ENCODE results near the gene ASF1A.
"Not testable (repeated sequence)": the region's sequence is repeated elsewhere in the genome, so short reads cannot be mapped to it uniquely, and the experiment has no call there.

Gene ASF1A

DNA sequence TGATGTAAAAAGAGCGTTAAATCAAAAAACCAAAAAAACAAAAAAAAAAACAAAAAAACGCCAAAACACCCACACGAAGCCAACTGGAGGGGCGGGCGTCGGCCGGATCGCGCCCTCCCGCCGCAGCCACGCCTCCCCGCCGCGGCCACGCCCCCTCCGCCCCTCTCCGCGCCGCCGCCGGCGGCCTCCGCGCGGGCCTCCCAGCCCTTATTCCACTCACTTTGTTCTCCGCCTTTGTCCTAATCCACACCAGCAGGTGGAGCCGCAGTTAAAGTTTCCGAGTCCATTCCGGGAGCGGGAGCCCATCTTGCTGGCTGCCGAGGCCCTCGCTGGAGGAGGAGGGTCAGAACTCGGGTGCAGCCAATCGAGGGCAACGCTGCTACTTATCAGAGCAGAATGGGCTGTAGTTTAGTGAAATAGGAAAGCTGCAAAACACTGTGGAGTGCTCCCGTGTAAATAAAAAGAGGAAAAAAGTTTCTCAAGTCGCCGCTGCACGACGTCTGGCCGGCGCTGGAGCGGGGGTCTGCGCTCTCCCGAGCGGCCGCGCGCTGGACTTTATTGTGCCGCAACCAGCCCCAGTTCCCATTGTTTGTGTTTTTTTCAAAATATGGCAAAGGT lies at the start of gene ASF1A:
Gene ASF1A, plus strand, starts transcription at position 346 of the 618 bp plus-strand sequence. Its CDS starts 262 bp downstream, at position 608.
- peak; percentile 95 for DNase-seq

DNA sequence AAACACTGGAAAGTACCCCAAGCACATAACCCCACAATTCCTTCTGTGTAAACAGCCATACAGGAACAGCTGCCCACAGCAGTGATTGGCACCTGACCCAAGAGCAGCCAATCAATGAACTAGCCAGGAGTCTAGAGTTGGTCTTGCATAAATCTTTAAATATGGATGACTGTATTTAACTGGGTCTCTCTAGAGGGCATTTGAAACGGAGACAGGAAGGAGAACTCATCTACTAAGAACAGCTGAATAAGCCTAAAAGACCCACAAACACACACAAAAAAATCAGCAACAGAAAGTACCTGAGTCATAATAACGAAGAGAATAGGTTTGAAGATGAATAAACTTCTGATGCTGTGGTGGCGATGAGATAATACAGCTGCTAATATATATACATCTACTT lies 49.0 kb upstream of the ASF1A start:
- no peak for DNase-seq

DNA sequence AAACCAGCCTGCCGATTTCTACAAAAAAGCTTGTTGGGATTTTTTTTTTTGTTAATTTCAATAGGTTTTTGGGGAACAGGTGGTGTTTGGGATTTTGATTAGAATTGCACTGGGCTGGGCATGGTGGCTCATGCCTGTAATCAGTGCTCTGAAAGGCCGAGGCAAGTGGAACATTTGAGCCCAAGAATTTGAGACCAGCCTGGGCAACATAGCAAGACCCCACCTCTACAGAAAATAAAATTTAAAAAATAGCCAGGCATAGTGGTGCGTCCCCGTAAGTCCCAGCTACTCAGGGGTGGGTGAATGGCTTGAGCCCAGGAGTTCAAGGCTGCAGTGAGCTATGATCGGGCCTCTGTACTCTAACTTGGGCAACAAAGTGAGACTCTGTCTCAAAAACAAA lies 40.5 kb upstream of the ASF1A start:
- DNase-seq, result no peak

DNA sequence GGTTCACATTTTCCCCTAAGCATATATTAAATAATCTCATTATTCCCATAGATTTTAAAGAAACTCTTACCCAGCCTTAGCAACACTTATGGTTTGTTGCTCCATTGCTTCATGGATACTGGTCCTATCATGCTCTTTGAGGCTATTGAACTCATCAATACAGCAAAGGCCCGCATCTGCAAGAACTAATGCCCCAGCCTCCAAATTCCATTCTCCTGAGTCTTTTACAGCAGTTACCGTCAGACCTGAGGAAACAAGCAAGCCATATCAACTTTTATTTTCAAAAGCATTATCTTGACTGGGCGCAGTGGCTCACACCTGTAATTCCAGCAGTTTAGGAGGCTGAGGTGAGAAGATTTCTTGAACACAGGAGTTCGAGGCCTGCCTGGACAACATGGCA lies 37.7 kb upstream of the ASF1A start:
- no peak for DNase-seq

DNA sequence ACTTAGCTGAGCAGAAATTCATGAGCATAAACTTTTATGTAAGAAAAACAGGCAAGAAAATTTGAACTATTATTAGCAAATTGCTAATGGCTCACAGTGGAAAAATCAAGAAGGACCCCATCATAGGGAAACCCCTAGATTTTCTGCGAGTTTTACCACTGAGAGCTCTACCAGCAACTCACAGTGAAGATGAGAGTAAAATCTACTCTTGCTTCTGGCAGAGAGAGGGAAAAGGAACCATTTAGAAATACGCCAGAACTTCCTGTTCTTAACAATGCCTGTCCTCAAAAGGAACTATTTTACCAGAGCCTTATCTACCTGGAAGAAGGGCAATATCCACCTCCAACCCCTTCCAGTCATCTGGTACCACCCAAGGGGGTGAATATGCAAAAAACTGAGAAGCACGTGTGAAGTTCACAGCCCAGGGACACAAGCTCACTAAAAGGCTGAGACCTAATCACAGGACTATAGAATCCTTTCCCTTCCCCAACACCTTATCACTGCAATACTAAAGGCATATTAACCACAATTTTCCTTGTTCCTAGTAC lies 34.4 kb upstream of the ASF1A start:
- DNase-seq, result no peak

DNA sequence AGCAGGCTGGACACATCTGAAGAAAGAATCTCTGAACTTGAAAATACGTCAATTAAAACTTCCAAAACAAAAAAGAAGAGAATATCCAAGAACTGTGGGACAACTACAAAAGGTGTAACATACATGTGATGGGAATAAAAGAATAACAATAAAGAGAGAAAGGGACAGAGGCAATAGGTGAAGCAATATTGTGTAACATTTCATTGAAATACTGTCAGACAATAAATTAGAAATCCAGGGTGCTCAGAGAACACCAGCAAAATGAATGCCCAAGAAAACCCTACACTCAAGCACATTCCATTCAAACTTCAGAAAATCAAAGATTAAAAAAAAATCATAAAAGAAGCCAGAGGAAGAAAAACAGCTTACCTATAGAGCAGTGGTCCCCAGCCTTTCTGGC lies 33.6 kb upstream of the ASF1A start:
- no peak for DNase-seq

DNA sequence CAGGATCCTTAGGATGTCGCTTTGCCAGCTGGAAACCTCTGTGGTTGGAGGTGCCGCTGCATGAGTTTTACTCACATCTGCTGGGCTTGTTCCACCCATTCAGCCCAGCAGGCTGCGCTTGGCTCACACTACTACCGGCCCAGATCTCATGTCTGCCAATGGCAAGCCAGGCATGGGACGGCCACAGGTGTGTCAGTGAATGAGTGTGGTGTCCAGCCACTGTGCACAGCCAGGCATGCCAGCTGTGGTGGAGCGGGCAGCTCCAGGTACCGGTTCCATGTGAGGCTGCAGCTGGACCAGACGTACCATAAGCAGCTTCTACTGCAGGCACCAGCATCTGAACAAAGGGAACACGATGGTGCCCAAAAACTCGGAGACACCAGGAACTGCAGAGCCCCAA lies 33.1 kb upstream of the ASF1A start:
- DNase-seq, result no peak

DNA sequence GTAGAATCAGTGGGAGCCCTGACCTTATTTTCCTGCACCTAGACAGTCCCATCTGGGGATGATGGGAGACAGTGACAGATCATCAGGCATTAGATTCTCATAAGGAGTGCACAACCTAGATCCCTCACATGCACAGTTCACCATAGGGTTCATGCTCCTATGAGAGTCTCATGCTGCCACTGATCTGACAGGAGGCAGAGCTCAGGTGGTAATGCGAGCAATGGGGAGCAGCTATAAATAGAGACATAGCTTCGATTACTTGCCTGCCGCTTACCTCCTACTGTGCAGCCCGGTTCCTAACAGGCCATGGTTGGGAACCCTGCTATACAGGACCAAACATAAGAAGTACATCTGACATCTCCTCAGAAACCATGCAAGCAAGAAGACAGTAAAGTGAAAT lies 31.5 kb upstream of the ASF1A start:
- no peak for DNase-seq

DNA sequence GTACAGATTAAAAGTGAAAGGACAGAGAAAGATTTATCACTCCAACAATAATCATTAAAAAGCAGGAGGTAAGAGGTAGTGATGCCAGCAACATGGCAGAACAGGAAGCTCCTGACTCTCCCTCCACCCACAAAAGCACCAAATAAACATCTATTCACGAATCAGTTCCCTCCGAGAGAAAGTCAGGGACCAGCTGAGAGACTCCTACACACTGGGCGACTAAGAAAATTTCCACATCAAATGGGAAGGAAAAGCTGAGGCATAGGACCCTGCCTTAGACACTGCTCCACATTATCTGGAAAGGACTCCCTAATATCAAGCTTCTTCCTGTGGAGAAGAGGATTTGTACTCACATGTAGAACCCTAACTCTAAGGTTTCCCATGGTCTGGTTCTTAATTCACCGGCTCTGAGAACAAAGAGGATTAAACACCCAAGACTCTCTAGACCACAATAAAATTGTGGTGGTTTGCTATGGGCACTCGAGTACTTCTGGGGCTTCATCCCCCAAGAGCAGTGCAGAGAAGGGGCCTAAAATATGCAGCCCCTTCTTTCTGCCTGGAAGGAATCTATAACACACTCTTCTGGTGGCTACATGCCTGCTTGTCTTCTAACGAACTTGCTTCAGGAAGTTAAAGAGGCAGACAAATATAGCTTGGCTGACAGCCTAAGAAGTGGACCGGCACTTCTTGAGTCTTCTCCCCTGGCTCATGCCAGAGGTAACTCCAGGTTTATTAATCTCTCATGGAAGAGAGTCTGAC lies 29.4 kb upstream of the ASF1A start:
- DNase-seq, result no peak

DNA sequence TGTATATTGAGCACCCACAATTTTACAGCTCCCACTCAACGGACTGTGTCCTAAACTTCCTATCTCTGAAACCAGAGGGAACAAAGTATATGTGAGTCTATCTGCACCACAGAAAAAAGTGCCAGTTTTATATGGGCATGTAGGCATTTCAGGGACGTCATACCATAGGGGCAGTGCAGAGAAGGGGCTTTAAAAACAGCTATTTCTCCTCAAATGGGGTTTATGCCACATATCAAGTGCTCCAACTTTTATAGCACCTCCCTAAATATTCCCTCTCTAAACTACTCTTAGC lies 28.9 kb upstream of the ASF1A start:
- DNase-seq, result no peak

DNA sequence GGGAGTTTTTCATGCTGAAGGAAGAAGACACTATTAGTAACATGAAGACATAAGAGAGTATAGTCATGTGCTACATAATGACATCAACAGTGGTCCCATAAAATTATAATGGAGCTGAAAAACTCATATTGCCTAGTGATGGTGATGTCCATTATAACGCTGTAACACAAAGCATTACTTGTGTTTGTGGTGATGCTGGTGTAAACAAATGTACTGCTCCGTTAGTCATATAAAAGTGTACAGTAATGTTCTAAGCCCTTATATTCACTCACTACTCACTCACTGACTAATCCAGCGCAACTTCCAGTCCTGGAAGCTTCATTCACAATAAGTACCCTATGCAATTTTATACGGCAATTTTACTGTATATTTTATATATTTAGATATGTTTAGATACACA lies 26.8 kb upstream of the ASF1A start:
- no peak for DNase-seq

DNA sequence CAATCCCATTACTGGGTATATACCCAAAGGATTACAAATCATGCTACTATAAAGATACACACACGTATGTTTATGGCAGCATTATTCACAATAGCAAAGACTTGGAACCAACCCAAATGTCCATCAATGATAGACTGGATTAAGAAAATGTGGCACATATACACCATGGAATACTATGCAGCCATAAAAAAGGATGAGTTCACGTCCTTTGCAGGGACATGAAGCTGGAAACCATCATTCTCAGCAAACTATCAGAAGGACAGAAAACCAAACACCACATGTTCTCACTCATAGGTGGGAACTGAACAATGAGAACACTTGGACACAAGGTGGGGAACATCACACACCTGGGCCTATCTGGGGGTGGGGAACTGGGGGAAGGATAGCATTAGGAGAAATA lies 25.1 kb upstream of the ASF1A start:
- not testable (repeated sequence) for DNase-seq

DNA sequence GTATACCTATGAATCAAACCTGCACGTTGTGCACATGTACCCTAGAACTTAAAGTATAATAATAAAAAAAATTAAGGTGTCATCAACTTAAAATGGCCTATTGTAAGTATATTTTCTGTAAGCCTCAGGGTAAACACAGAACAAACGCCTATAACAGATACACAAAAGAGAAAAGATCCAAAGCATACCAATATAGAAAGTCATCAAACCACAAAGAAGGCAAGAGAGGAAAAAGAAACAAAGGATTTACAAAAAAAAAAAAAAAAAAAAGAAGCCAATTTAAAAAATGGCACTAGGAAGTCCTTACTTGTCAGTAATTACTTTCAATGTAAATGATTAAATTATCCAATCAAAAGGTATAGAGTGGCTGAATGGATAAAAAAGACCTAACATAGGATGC lies 24.6 kb upstream of the ASF1A start:
- DNase-seq, result no peak

DNA sequence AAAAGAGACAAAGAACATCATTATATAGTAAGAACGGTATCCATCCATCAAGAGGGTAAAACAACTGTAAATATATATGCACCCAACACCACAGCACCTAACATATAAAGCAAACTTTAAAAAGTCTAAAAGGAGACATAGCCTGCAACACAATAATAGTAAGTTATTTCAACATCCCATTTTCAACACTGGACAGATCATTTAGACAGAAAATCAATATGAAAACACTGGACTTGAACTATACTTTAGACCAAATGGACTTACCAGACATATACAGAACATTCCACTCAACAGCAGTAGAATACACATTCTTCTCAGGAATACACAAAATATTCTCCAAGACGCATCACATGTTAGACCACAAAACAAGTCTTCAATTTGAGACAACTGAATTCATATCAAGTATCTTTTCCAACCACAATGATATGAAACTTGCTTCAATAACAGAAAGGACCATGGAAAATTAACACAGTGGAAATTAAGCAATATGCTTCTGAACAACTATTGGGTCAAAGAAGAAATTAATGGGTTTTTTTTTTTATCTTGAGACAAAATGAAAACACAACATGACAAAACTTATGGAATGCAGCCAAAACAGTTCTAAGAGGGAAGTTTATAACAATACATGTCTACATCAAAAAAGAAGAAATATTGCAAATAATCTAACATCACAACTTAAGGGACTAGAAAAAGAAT lies 23.9 kb upstream of the ASF1A start:
- DNase-seq, result no peak

DNA sequence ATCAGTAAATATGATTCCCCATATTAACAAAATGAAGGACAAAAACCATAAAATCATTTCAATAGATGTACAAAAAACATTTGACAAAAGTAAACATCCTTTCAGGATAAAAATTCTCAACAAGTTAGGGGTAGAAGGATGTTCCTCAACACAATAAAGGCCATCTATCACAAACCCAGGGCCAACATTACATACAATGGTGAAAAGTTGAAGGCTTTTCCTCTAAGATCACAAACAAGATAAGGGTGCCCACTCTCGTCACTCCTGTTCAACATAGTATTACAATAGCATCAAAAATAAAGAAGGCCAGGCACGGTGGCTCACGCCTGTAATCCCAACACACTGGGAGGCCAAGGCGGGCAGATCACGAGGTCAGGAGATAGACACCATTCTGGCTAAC lies 22.6 kb upstream of the ASF1A start:
- no peak for DNase-seq

DNA sequence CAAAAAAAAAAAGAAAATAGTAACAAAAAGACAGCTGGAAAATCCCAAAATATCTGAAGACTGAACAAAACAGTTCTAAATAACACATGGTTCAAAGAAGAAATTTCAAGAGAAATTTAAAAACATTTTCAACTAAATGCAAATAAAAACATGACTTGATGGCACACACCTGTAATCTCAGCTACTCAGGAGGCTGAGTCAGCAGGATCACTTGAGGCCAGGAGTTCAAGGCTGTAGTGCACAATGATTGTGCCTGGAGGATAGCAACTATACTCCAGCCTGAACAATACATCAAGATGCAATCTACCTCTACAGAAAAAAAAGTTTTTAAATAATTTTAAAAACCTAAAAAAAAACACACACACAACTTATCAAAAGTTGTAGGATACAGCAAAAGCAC lies 21.6 kb upstream of the ASF1A start:
- no peak for DNase-seq

DNA sequence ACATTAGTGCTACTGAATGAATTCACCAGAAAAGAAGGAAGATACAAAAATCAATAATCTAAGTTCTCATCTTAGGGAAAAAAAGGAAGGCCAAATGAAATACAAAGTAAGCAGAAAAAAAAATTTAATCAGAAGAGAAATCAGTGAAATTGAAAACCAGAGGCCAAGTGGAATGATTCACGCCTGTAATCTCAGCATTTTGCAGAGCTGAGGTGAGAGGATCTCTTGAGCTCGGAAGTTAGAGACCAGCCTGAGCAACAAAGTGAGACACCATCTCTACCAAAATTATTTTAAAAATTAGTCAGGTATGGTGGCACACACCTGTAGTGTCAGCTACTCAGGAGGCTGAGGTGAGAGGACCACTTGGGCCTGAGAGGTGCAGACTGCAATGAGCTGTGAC lies 21.2 kb upstream of the ASF1A start:
- DNase-seq, result no peak

DNA sequence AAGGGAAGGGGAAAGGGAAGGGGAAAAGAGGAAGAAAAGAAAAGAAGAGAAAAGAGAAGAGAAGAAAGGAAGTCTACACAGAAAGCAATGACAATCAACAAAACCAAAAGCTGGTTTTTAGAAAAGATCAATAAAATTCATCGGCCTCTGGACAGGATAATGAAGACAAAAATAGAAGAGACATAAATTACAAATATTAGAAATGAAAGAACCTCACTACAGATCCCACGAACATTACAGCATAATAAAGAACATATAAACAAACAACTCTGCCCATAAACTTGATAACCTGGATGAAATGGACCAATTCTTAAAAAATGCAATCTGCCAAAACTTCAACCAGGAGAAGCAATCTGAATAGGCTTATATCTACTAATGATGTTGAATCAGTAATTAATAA lies 20.7 kb upstream of the ASF1A start:
- DNase-seq, result no peak

DNA sequence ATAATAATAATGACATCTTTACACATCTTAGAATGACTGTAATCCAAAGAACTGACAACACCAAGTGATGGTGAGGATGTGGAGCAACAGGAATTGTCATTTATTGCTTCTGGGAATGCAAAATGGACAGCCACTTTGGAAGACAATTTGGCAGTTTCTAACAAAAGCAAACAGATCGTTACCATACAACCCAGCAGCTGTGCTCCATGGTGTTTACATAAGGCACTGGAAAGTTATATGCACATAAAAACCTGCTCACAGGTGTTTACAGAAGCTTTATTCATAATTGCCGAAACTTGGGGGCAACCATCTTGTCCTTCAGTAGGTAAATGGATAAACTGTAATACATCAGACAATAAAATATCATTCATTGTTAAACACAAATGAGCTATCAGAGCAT lies 18.3 kb upstream of the ASF1A start:
- peak; percentile 6 for DNase-seq

DNA sequence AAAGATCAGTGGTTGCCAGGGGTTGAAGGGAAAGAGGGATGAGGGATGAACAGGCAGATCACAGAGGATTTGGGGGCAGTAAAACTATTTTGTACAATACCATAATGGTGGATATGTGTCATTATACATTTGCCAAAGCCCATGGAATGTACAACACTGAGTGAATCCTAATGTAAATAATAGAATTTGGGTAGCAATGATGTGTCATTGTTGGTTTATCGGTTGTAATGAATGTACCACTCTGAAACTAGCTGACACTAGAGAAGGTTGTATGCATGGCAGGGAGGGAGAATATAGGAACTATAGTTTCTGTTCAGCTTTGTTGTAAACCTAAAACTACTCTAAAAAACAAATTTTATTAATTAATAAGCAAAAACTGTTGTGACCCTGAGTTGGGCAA lies 17.8 kb upstream of the ASF1A start:
- no peak for DNase-seq

DNA sequence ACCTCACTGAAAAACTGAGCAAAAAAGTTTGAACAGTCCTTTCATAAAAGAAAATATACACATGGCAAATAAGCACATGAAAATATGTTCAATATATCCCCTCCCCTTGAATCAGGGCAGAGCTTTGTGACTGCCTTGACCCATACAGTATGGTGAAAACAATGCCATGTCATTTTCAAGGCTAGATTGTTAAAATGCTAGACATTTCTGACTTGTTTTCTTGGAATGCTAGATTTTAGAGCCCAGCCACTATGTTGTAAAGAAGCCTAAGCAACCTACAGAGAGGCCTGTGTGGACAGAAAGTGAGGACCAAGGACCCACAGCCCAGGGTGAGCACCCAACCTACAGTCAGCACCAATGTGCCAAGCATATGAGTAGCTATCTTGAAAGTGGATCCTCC lies 17.1 kb upstream of the ASF1A start:
- no peak for DNase-seq

DNA sequence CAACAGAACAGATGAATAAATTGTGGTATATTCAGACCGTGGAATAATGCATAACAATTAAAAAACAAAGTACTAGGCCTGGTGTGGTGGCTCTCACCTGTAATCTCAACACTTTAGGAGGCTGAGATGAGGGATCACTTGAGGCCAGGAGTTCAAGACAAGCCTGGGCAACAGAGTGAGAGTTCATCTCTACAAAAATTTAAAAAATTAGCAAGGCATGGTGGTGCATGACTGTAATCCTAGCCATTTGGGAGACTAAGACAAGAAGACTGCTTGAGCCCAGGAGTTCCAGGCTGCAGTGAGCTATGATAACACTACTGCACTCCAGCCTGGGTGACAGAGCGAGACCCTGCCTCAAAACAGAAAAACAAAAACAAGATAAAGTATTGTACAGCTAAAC lies 16.1 kb upstream of the ASF1A start:
- no peak for DNase-seq

DNA sequence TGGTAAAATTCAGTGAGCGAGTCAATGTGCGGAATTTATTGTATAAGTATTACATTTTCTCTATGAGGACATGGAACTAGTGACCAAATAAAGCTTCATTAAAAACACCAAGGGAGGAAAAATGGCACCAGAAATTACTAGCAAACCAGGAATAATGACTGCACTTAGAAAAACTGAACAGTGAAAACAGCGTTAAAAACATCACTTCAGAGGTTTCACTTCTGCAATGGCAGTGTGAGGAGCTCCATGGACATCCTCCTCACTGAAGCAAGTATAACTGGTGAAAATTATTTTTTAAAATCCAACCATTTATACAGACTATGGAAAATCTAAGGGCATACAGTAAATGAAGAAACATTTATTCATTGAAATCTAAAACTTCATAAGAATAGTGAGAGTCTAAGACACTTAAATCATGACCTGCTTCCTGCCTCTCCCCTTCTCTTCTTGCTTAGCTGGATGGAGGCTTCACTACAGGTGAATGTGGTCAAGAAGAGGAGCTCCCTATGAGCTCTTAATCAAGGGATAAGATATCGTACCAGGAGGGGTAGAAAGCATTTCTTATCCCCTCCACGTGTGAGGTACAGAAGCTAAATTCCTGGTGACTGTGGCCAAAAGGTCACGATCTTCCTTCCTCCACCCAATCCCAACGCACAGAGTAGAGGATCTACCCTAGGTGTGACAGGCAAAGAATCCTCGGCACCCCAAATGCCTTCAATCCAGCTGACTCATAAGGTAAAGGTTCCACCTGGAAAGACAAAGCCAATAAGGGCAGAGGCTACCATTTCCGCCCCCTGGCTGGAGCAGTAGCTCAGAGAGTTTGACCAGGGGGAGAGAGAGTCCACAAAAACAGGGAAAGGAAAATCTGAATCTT lies 12.3 kb upstream of the ASF1A start:
- no peak for DNase-seq

Data from NCI-H526 treated with DMSO at 0.1 percent for 48 hours (cell line).